ENCODE results near the gene ARSG. TPM values are rescaled to one million over a fixed set of nuclear protein-coding genes. Genes with fewer than 3 reads are reported as not detected.

The ARSG gene
- total RNA-seq, 1 donor from 2014 or later: 7.4 TPM

DNA sequence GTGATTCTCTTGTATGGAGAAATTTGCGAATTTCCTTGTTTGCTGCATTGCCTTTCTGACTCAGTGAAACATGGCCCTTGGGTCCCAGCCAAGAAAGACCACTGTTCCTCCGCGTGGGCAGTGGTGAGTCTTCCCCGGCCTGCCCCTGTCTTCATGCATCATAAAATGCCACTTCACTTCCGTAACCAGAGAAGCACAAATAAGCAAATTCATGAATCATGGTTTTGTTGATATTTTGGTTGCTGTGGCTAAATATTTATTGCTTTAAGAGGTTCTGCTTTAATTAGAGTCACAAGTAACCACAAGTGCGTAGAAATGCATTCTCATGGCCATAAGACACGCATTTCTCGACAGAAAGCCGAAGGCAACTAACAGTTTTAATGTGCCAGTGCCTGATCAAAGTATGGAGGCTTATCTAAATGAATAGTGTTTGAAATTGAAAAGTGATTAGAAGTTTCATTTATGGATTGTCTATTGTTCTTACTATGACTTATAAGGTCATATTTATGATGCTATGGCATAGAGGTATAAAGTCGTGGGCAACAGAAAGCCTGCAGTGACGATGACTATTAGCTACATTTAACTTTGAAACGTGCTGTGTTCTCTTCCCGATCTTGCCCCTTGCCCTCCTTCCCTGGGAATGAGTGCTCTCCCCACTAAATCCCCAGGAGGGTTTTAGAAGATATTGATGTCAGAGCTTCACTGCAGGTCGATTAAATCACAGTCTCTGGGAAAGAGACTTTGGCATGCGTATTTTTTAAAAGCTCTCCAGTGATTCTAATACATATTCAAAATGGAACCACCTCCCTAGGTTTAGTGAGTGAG is 90.0 kb downstream of the ARSG start:
- no peaks in the 10 kb centered on the region for H3K27me3 Mint-ChIP-seq (ENCODE audit: low read depth)
- peaks cover 31% of the 10 kb centered on the region for H3K4me1 Mint-ChIP-seq (ENCODE audit: low read depth)
- no peak overlapping the region for H3K4me3 Mint-ChIP-seq (ENCODE audit: unreplicated experiment)
- H3K27ac Mint-ChIP-seq (ENCODE audit: unreplicated experiment): no peak overlapping the region
- H3K36me3 Mint-ChIP-seq (ENCODE audit: low read depth): no peaks in the 10 kb centered on the region
- no peak for DNase-seq (ENCODE audit: low spot score)
- TF ChIP-seq, protein P1, sequence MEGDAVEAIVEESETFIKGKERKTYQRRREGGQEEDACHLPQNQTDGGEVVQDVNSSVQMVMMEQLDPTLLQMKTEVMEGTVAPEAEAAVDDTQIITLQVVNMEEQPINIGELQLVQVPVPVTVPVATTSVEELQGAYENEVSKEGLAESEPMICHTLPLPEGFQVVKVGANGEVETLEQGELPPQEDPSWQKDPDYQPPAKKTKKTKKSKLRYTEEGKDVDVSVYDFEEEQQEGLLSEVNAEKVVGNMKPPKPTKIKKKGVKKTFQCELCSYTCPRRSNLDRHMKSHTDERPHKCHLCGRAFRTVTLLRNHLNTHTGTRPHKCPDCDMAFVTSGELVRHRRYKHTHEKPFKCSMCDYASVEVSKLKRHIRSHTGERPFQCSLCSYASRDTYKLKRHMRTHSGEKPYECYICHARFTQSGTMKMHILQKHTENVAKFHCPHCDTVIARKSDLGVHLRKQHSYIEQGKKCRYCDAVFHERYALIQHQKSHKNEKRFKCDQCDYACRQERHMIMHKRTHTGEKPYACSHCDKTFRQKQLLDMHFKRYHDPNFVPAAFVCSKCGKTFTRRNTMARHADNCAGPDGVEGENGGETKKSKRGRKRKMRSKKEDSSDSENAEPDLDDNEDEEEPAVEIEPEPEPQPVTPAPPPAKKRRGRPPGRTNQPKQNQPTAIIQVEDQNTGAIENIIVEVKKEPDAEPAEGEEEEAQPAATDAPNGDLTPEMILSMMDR (IDR thresholded peaks at IDR 0.05): no peak
- no peaks in the 10 kb centered on the region for H3K9me3 Mint-ChIP-seq (ENCODE audit: low read depth)

DNA sequence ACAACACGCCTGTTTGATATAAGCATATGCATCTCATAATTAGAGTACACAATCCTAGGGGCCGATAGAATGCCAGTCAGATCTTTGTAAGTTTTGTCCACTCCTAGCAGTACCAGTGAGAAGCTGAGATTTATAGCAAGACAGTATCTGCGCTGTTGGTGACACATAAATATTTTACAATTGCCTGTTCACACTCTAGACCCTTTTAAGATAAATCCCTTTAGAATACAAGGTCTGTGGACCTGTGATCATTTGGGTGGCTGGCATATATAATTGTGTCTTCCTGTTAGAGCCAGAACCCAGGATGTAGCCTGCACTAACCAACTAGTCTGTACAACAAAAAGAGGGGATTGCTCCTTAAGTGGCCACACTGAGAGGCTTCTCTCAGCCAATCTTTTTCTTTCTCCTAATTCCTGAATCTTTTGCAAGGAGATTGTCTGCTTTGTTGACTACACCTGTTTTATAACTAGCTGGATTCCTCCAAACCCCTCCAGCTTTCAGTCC is 91.3 kb downstream of the ARSG start:
- H3K27me3 Mint-ChIP-seq (ENCODE audit: low read depth): no peaks in the 10 kb centered on the region
- H3K9me3 Mint-ChIP-seq (ENCODE audit: low read depth): no peaks in the 10 kb centered on the region
- peaks cover 28% of the 10 kb centered on the region for H3K4me1 Mint-ChIP-seq (ENCODE audit: low read depth)
- TF ChIP-seq, protein P1 (IDR thresholded peaks at IDR 0.05): no peak
- H3K27ac Mint-ChIP-seq (ENCODE audit: unreplicated experiment): no peak overlapping the region
- no peak for DNase-seq (ENCODE audit: low spot score)
- H3K36me3 Mint-ChIP-seq (ENCODE audit: low read depth): no peaks in the 10 kb centered on the region
- H3K4me3 Mint-ChIP-seq (ENCODE audit: unreplicated experiment): no peak overlapping the region

DNA sequence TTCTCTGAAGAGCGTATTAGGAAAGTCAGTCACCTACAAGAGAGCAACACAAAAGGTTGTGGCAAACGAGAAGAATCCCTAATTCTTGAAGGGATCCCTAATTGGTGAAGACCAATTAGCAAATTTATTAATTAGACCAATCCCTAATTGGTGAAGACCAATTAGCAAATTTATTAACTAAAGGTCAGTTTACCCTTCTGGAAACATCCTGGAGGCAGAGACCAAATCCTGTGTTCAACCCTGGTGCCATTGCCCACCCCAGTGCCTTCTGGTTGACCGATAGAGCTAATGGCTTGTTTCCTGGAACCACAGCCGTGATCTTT is 91.8 kb downstream of the ARSG start:
- no peaks in the 10 kb centered on the region for H3K27me3 Mint-ChIP-seq (ENCODE audit: low read depth)
- peaks cover 24% of the 10 kb centered on the region for H3K4me1 Mint-ChIP-seq (ENCODE audit: low read depth)
- no peaks in the 10 kb centered on the region for H3K36me3 Mint-ChIP-seq (ENCODE audit: low read depth)
- H3K27ac Mint-ChIP-seq (ENCODE audit: unreplicated experiment): no peak overlapping the region
- TF ChIP-seq, protein P1 (IDR thresholded peaks at IDR 0.05): no peak
- no peak overlapping the region for H3K4me3 Mint-ChIP-seq (ENCODE audit: unreplicated experiment)
- DNase-seq (ENCODE audit: low spot score): no peak
- H3K9me3 Mint-ChIP-seq (ENCODE audit: low read depth): no peaks in the 10 kb centered on the region

DNA sequence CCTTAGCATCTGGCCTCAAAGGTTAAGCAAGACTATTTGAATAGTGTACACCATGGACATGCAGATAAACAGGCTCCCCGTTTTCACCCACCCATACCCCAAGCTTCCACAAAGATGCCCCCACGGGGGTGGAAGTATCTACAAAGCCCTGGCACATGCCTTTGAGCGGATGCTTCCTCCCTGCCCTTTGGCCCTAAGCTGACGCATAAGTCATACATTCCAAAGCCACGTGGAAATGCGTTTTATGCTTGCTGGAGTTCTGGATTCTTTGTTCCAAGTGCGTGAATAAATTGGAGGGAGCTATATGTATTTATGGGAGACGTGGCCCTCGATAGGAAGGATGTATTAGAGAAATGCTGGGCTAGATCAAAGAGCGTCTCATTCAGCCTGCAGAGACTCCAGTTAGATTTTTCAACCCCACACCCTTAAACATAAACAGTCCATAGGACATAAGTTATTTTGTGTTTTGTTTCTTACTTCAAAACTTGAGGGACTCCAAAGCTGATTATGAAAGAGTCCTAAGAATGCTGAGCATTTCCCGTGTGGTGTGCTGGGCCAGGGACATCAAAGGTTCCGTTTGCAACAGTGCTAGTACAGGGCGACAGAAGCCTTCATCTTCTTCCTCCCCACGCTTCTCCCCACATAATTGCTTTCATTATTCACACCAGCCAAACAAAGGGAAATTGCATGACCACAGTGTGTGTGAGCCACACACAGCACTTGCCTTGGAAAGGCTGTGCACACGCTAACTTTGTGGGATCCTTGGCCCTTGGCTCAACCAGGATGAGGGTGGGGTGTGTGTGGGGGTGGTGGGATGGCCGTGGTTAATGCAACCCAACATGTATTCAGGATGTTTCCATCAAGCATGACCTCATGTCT is 92.4 kb downstream of the ARSG start:
- peak; percentile 26 for DNase-seq (ENCODE audit: low spot score)
- TF ChIP-seq, protein P1 (IDR thresholded peaks at IDR 0.05): no peak
- Mint-ChIP-seq H3K4me3 (ENCODE audit: unreplicated experiment) (no peak overlapping the region), H3K4me1 (ENCODE audit: low read depth) (peaks cover 21% of the 10 kb centered on the region), H3K27ac (ENCODE audit: unreplicated experiment) (peak overlapping the region; percentile 2), H3K27me3 (ENCODE audit: low read depth) (no peaks in the 10 kb centered on the region), H3K9me3 (ENCODE audit: low read depth) (no peaks in the 10 kb centered on the region), H3K36me3 (ENCODE audit: low read depth) (no peaks in the 10 kb centered on the region)

DNA sequence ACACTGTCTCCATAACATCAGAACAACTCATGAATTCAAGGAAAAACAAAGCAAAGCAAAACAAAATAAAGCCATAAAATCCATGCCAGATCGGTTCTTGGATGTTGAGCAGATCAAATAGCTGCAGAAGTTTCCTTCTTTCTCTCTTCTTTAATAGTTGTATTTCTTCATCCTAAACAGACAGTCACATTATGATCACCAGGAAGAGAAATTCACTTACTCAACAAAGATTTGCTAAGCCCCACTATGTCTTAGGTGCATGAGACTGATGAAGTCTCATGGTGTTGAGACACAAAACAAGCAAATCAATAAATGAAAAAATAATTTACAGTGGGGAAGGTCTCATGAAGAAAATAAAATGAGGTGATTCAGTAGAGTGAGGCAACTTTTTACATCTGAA is 93.2 kb downstream of the ARSG start:
- TF ChIP-seq, protein P1 (IDR thresholded peaks at IDR 0.05): no peak
- H3K9me3 Mint-ChIP-seq (ENCODE audit: low read depth): no peaks in the 10 kb centered on the region
- no peak for DNase-seq (ENCODE audit: low spot score)
- H3K4me1 Mint-ChIP-seq (ENCODE audit: low read depth): peaks cover 18% of the 10 kb centered on the region
- H3K36me3 Mint-ChIP-seq (ENCODE audit: low read depth): no peaks in the 10 kb centered on the region
- no peak overlapping the region for H3K4me3 Mint-ChIP-seq (ENCODE audit: unreplicated experiment)
- H3K27ac Mint-ChIP-seq (ENCODE audit: unreplicated experiment): no peak overlapping the region
- no peaks in the 10 kb centered on the region for H3K27me3 Mint-ChIP-seq (ENCODE audit: low read depth)

Measured in chondrocyte (in vitro differentiated cells).